GM12892 (cell line): Measurements from ENCODE around the gene CRYGN.

Source experiments
- POLR2A ChIP-seq: IDR thresholded peaks from 2 replicates; pipeline ENCODE4 v1.6.1; 2011; ENCODE audit warnings: low read depth, low read length, control low read depth
- POLR2AphosphoS5 ChIP-seq: IDR thresholded peaks from 2 replicates; pipeline ENCODE4 v1.6.1; 2011; ENCODE audit warnings: low read depth, low read length, control low read depth
- TAF1 ChIP-seq: IDR thresholded peaks from 2 replicates; pipeline ENCODE4 v1.6.1; 2011; ENCODE audit warnings: low read depth, mild to moderate bottlenecking, control low read depth, low read length, borderline replicate concordance

GRCh38 chr7:151431768-151432311, 8.1 kb downstream of the CRYGN start:
- no peak for TF ChIP-seq POLR2AphosphoS5
- no peak for TF ChIP-seq POLR2A
- no peak for TF ChIP-seq TAF1
